Neuronal stem cell (in vitro differentiated cells): Measurements from ENCODE around the gene TADA1.
A peak's percentile ranks its signal among the peaks of the same experiment; 100 is the strongest.

Source experiments
- DNase-seq: peaks from one replicate; pipeline ENCODE4 v3.0.0-alpha.2; 2013; ENCODE audit warnings: low spot score
- H2AFZ ChIP-seq: one replicate; pipeline ENCODE4 v1.6.1; 2013; ENCODE audit warnings: mild to moderate bottlenecking, low read length, inconsistent platforms
- H2AK5ac ChIP-seq: 2 replicates; pipeline ENCODE4 v1.6.1; 2013; ENCODE audit warnings: low read depth, mild to moderate bottlenecking, inconsistent platforms, low read length, moderate library complexity, mixed read lengths
- H2BK120ac ChIP-seq: 2 replicates; pipeline ENCODE4 v1.6.1; 2013; ENCODE audit warnings: low read depth, mild to moderate bottlenecking, inconsistent platforms, low read length, moderate library complexity, mixed read lengths
- H2BK12ac ChIP-seq: one replicate; pipeline ENCODE4 v1.6.1; 2013; ENCODE audit warnings: low read length, inconsistent platforms
- H2BK15ac ChIP-seq: 2 replicates; pipeline ENCODE4 v1.6.1; 2013; ENCODE audit warnings: mild to moderate bottlenecking, low read length, inconsistent platforms, mixed read lengths
- H2BK5ac ChIP-seq: one replicate; pipeline ENCODE4 v1.6.1; 2013; ENCODE audit warnings: inconsistent platforms, mild to moderate bottlenecking, low read length, moderate library complexity
- H3K14ac ChIP-seq: one replicate; pipeline ENCODE4 v1.6.1; 2013; ENCODE audit warnings: low read length, inconsistent platforms
- H3K18ac ChIP-seq: 2 replicates; pipeline ENCODE4 v1.6.1; 2013; ENCODE audit warnings: low read length, inconsistent platforms
- H3K23ac ChIP-seq: 2 replicates; pipeline ENCODE4 v1.6.1; 2013; ENCODE audit warnings: low read depth, mild to moderate bottlenecking, mixed read lengths, low read length, inconsistent platforms; ENCODE audit not compliant: poor library complexity
- H3K27ac ChIP-seq: replicated peaks from 3 replicates; pipeline ENCODE4 v1.5.1; 2013; ENCODE audit warnings: low read length, inconsistent platforms
- H3K27me3 ChIP-seq, 3 experiments: 2 replicates each; pipeline ENCODE4 v1.6.1; 2013; ENCODE audit warnings: low read length in 3 of 3, mild to moderate bottlenecking in 2 of 3, inconsistent platforms in 1 of 3, low read depth in 1 of 3, mixed read lengths in 1 of 3, moderate library complexity in 1 of 3; ENCODE audit not compliant: control insufficient read depth in 3 of 3, insufficient read depth in 3 of 3
- H3K36me3 ChIP-seq, 2 donors: replicated peaks in 1 of 2; 2 replicates each; pipeline ENCODE4 v1.6.1; 2013; ENCODE audit warnings: low read length in 2 of 2; ENCODE audit not compliant: control insufficient read depth in 2 of 2, insufficient read depth in 2 of 2
- H3K4ac ChIP-seq: 2 replicates; pipeline ENCODE4 v1.6.1; 2013; ENCODE audit warnings: inconsistent platforms, mild to moderate bottlenecking, low read length, moderate library complexity
- H3K4me1 ChIP-seq, 2 donors: 1 replicate in 1 of 2; 2 replicates in 1 of 2; pipeline ENCODE4 v1.6.1; 2013; ENCODE audit warnings: low read length in 2 of 2, low read depth in 1 of 2; ENCODE audit not compliant: control insufficient read depth in 2 of 2, insufficient read depth in 1 of 2
- H3K4me2 ChIP-seq: one replicate; pipeline ENCODE4 v1.6.1; 2013; ENCODE audit warnings: mild to moderate bottlenecking, low read length, inconsistent platforms; ENCODE audit not compliant: insufficient read depth, poor library complexity, severe bottlenecking
- H3K4me3 ChIP-seq, 2 donors: 2 replicates each; pipeline ENCODE4 v1.5.1; 2013; ENCODE audit warnings: low read length in 2 of 2, mild to moderate bottlenecking in 2 of 2, inconsistent platforms in 1 of 2, moderate library complexity in 1 of 2
- H3K79me1 ChIP-seq: one replicate; pipeline ENCODE4 v1.6.1; 2013; ENCODE audit warnings: low read depth, mild to moderate bottlenecking, inconsistent platforms, low read length, moderate library complexity
- H3K9ac ChIP-seq: one replicate; pipeline ENCODE4 v1.6.1; 2013; ENCODE audit warnings: mild to moderate bottlenecking, low read depth, low read length, inconsistent platforms; ENCODE audit not compliant: poor library complexity
- H3K9me3 ChIP-seq, 2 donors: replicated peaks in 1 of 2; 2 replicates each; pipeline versions ENCODE3 to v1.6.1; 2013; ENCODE audit warnings: low read length in 2 of 2, mild to moderate bottlenecking in 2 of 2, inconsistent platforms in 1 of 2, low read depth in 1 of 2, mixed read lengths in 1 of 2, moderate library complexity in 1 of 2; ENCODE audit not compliant: control insufficient read depth in 2 of 2, insufficient read depth in 1 of 2
- H4K8ac ChIP-seq: one replicate; pipeline ENCODE4 v1.6.1; 2013; ENCODE audit warnings: low read depth, mild to moderate bottlenecking, inconsistent platforms, low read length, moderate library complexity
- H4K91ac ChIP-seq: one replicate; pipeline ENCODE4 v1.6.1; 2013; ENCODE audit warnings: low read length, low read depth, mild to moderate bottlenecking, inconsistent platforms; ENCODE audit not compliant: poor library complexity
- whole genome bisulfite sequencing, 2 donors: extraction: QIAGEN DNeasy Blood & Tissue Kit; methylation state at CpG; one replicate each; pipeline ENCODE4 v1.1.7; 2013; ENCODE audit warnings: missing lambda C conversion rate in 2 of 2, mixed read lengths in 1 of 2; ENCODE audit not compliant: insufficient read length in 2 of 2, insufficient replicate concordance in 1 of 2; ENCODE audit errors: extremely low coverage in 2 of 2; 5-methylcytosine and 5-hydroxymethylcytosine counted together

TADA1 gene

GRCh38 chr1:166899769-166900168 lies 23.7 kb upstream of the TADA1 start:
- Histone ChIP-seq H3K18ac (no peak overlapping the region), H2BK15ac (no peak overlapping the region), H4K8ac (no peak overlapping the region), H2AK5ac (no peak overlapping the region), H2BK120ac (no peak overlapping the region), H3K4me2 (no peak overlapping the region), H3K4me1 (no peaks in the 10 kb centered on the region), H2BK5ac (no peak overlapping the region), H3K27ac (no peak overlapping the region), H3K27me3 (no peaks in the 10 kb centered on the region), H2AFZ (no peak overlapping the region), H3K14ac (no peak overlapping the region), H2BK12ac (no peak overlapping the region), H3K9me3 (peaks cover 10 to 16% of the 10 kb centered on the region in 2 donors), H3K23ac (no peak overlapping the region), H3K36me3 (peaks cover 0 to 2% of the 10 kb centered on the region in 2 donors), H3K4me3 (no peak overlapping the region), H3K79me1 (no peaks in the 10 kb centered on the region), H4K91ac (no peak overlapping the region), H3K9ac (no peak overlapping the region), H3K4ac (no peak overlapping the region)
- DNase-seq = no peak

DNA sequence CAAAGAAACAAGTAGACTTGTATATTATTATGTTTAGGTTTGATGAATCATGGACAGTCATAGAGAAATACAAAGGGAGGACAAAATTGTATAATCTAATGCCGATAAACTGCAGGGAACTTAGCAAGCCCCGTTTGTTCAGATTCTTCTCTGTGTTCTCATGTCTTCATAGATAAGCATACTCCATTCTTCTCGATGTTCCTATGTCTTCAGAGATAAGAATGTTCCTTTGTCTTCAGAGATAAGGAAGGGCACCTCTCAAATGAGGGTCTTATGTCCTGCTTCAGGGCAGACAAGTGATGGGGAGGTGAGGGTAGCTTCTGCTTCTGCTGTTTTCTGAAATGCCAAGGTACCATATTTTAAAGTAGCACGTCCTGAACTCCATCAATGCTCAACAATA lies 19.7 kb upstream of the TADA1 start:
- no peak overlapping the region for H3K18ac ChIP-seq
- H2BK5ac ChIP-seq = no peak overlapping the region
- H3K27me3 ChIP-seq = no peaks in the 10 kb centered on the region

DNA sequence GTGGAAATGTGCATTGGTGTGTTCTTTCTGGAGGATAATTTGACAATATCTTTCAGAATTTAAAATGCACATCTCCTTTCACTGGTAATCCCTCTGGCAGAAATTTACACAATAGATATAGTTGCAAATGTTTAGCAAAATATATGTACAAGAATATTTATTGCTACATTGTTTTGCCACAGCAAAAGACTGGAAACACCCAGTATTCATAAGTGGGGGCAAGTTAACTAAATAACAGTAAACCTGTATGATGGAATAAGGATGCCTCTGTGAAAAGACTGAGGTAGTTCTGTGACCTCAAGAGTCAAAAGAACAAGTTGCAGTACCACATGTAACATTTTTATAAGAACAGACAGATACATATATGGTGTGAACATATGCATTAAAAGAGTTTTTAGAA lies 13.7 kb upstream of the TADA1 start:
- DNase-seq = no peak
- Histone ChIP-seq H3K27ac (no peak overlapping the region), H3K36me3 (no peaks in the 10 kb centered on the region), H3K23ac (no peak overlapping the region), H4K8ac (no peak overlapping the region), H2BK5ac (no peak overlapping the region), H3K18ac (no peak overlapping the region), H2BK12ac (no peak overlapping the region), H2BK120ac (no peak overlapping the region), H3K4ac (no peak overlapping the region), H2AK5ac (no peak overlapping the region), H3K4me1 (peaks cover 7 to 27% of the 10 kb centered on the region in 2 donors), H3K14ac (no peak overlapping the region), H3K79me1 (no peaks in the 10 kb centered on the region), H3K9ac (no peak overlapping the region), H3K4me2 (no peak overlapping the region), H2AFZ (no peak overlapping the region), H3K4me3 (no peak overlapping the region), H3K27me3 (no peaks in the 10 kb centered on the region), H2BK15ac (no peak overlapping the region), H3K9me3 (peaks cover 0 to 3% of the 10 kb centered on the region in 2 donors), H4K91ac (no peak overlapping the region)

More for the DNA sequence above, 19.7 kb upstream of the TADA1 start:
- H4K91ac ChIP-seq = no peak overlapping the region
- no peak overlapping the region for H3K4ac ChIP-seq
- peaks cover 13 to 16% of the 10 kb centered on the region in 2 donors for H3K9me3 ChIP-seq
- H3K4me3 ChIP-seq = no peak overlapping the region
- H2BK12ac ChIP-seq = no peak overlapping the region
- H3K79me1 ChIP-seq = no peaks in the 10 kb centered on the region
- no peaks in the 10 kb centered on the region for H3K4me1 ChIP-seq
- H3K14ac ChIP-seq = no peak overlapping the region
- H2BK15ac ChIP-seq = no peak overlapping the region
- no peak overlapping the region for H3K4me2 ChIP-seq
- H2BK120ac ChIP-seq = no peak overlapping the region
- H4K8ac ChIP-seq = no peak overlapping the region
- WGBS, 2 donors = no CpG with 5 or more reads among the region's 4 CpGs
- no peak overlapping the region for H2AK5ac ChIP-seq
- DNase-seq = no peak
- peaks cover 0 to 2% of the 10 kb centered on the region in 2 donors for H3K36me3 ChIP-seq
- H3K23ac ChIP-seq = no peak overlapping the region
- no peak overlapping the region for H3K27ac ChIP-seq
- H2AFZ ChIP-seq = no peak overlapping the region
- no peak overlapping the region for H3K9ac ChIP-seq

GRCh38 chr1:166888373-166889111 lies 12.5 kb upstream of the TADA1 start:
- H4K8ac ChIP-seq = no peak overlapping the region
- no peaks in the 10 kb centered on the region for H3K36me3 ChIP-seq
- no peak overlapping the region for H3K23ac ChIP-seq
- no peak overlapping the region for H3K4ac ChIP-seq
- H2BK120ac ChIP-seq = no peak overlapping the region
- peaks cover 7 to 27% of the 10 kb centered on the region in 2 donors for H3K4me1 ChIP-seq
- WGBS, 2 donors = no CpG with 5 or more reads among the region's 4 CpGs
- H2AFZ ChIP-seq = no peak overlapping the region
- H3K27me3 ChIP-seq = peaks cover 0 to 5% (median 0%) of the 10 kb centered on the region in 3 experiments
- H2AK5ac ChIP-seq = no peak overlapping the region
- H3K14ac ChIP-seq = no peak overlapping the region
- H2BK5ac ChIP-seq = no peak overlapping the region
- no peak overlapping the region for H3K18ac ChIP-seq
- no peak overlapping the region for H3K4me3 ChIP-seq
- H3K9ac ChIP-seq = no peak overlapping the region
- H2BK12ac ChIP-seq = no peak overlapping the region
- no peaks in the 10 kb centered on the region for H3K79me1 ChIP-seq
- peak; percentile 29 for DNase-seq
- H3K27ac ChIP-seq = no peak overlapping the region
- no peak overlapping the region for H3K4me2 ChIP-seq
- H3K9me3 ChIP-seq = peaks cover 0 to under 1% of the 10 kb centered on the region in 2 donors
- no peak overlapping the region for H2BK15ac ChIP-seq
- no peak overlapping the region for H4K91ac ChIP-seq
